GM12875 (cell line): ENCODE data around the gene COLEC11.

ENCODE experiments used
- H3K4me3 ChIP-seq: one replicate; pipeline ENCODE4 v1.5.1; 2011; ENCODE audit warnings: low read depth, low read length, control low read depth
- CTCF ChIP-seq: IDR thresholded peaks from 2 replicates; pipeline ENCODE4 v1.5.1; 2011; ENCODE audit warnings: low read depth, mild to moderate bottlenecking, control low read depth, inconsistent platforms, low read length, moderate library complexity, borderline replicate concordance; ENCODE audit not compliant: insufficient read depth

Gene COLEC11

GRCh38 chr2:3662239-3662638 is 67.3 kb downstream of the COLEC11 start:
- no peak for TF ChIP-seq CTCF
- H3K4me3 ChIP-seq = no peak overlapping the region

GRCh38 chr2:3664118-3664517 is 69.2 kb downstream of the COLEC11 start:
- TF ChIP-seq CTCF = no peak
- no peak overlapping the region for H3K4me3 ChIP-seq

- H3K4me3 ChIP-seq = no peak overlapping the region
- TF ChIP-seq CTCF = no peak
Measured at GRCh38 chr2:3664925-3665324, 70.0 kb downstream of the COLEC11 start.

- H3K4me3 ChIP-seq = no peak overlapping the region
- no peak for TF ChIP-seq CTCF
Measured at GRCh38 chr2:3665886-3666612, 71.1 kb downstream of the COLEC11 start.

- no peak for TF ChIP-seq CTCF
- no peak overlapping the region for H3K4me3 ChIP-seq
Measured at GRCh38 chr2:3666613-3666975, 71.7 kb downstream of the COLEC11 start.

- no peak for TF ChIP-seq CTCF
- H3K4me3 ChIP-seq = no peak overlapping the region
Measured at GRCh38 chr2:3667151-3667631, 72.3 kb downstream of the COLEC11 start.

GRCh38 chr2:3669656-3670055 is 74.7 kb downstream of the COLEC11 start:
- TF ChIP-seq CTCF = no peak
- no peak overlapping the region for H3K4me3 ChIP-seq
